Activated T-cell treated with anti-CD3 and anti-CD28 coated beads, Interleukin-2, amount 50 U/mL, for 48 hours (primary cell): ENCODE data around the gene PKNOX1.
A peak's percentile ranks its signal among the peaks of the same experiment; 100 is the strongest.
"Not testable (repeated sequence)": the region's sequence is repeated elsewhere in the genome, so short reads cannot be mapped to it uniquely, and the experiment has no call there.

Experiments used
- DNase-seq, 2 experiments: peaks; one replicate each; pipeline ENCODE4 v3.0.0-alpha.2; 2020

PKNOX1 gene

GRCh38 chr21:42986125-42986783 is 11.9 kb downstream of the PKNOX1 start:
- no peak for DNase-seq

- no peak for DNase-seq
Measured at GRCh38 chr21:42988236-42988965, 14.0 kb downstream of the PKNOX1 start.

- not testable (repeated sequence) for DNase-seq
Measured at GRCh38 chr21:42989370-42989769, 15.0 kb downstream of the PKNOX1 start.

GRCh38 chr21:42989816-42990650 is 15.7 kb downstream of the PKNOX1 start:
- no peak for DNase-seq

- DNase-seq, result no peak
Measured at GRCh38 chr21:42991992-42992740, 17.8 kb downstream of the PKNOX1 start.

- DNase-seq, result no peak
Measured at GRCh38 chr21:42993051-42993712, 18.8 kb downstream of the PKNOX1 start.

GRCh38 chr21:42997053-42997452 is 22.7 kb downstream of the PKNOX1 start:
- peak; percentile 29 to 34 for DNase-seq

GRCh38 chr21:42997983-42998382 is 23.6 kb downstream of the PKNOX1 start:
- DNase-seq, result not testable (repeated sequence)

- not testable (repeated sequence) for DNase-seq
Measured at GRCh38 chr21:42999152-42999551, 24.8 kb downstream of the PKNOX1 start.

- DNase-seq, result not testable (repeated sequence)
Measured at GRCh38 chr21:43000041-43000440, 25.7 kb downstream of the PKNOX1 start.

GRCh38 chr21:43001316-43001715 is 27.0 kb downstream of the PKNOX1 start:
- DNase-seq, result no peak

GRCh38 chr21:43004926-43005325 is 30.6 kb downstream of the PKNOX1 start:
- no peak for DNase-seq

- DNase-seq, result no peak
Measured at GRCh38 chr21:43005635-43006034, 31.3 kb downstream of the PKNOX1 start.

- not testable (repeated sequence) for DNase-seq
Measured at GRCh38 chr21:43006051-43006873, 31.9 kb downstream of the PKNOX1 start.

- DNase-seq, result no peak
Measured at GRCh38 chr21:43006874-43007208, 32.5 kb downstream of the PKNOX1 start.

GRCh38 chr21:43012596-43012995 is 38.2 kb downstream of the PKNOX1 start:
- no peak for DNase-seq

- DNase-seq, result no peak
Measured at GRCh38 chr21:43015906-43016540, 41.7 kb downstream of the PKNOX1 start.

GRCh38 chr21:43016728-43017127 is 42.4 kb downstream of the PKNOX1 start:
- DNase-seq, result no peak

- no peak for DNase-seq
Measured at GRCh38 chr21:43018519-43018918, 44.2 kb downstream of the PKNOX1 start.

GRCh38 chr21:43020177-43020576 is 45.8 kb downstream of the PKNOX1 start:
- DNase-seq, result no peak

- DNase-seq, result no peak
Measured at GRCh38 chr21:43020771-43021170, 46.4 kb downstream of the PKNOX1 start.
